ENCODE results near the gene JPT1.
"Not testable (repeated sequence)": the region's sequence is repeated elsewhere in the genome, so short reads cannot be mapped to it uniquely, and the experiment has no call there.

Gene JPT1

GRCh38 chr17:75155191-75155601, 884 bp upstream of the JPT1 start:
- no peak for DNase-seq

GRCh38 chr17:75153780-75154194, 525 bp downstream of the JPT1 start:
- no peak for DNase-seq

GRCh38 chr17:75152922-75153779, 1.2 kb downstream of the JPT1 start:
- peak; percentile 17 for DNase-seq

- no peak for DNase-seq
These were observed 1.8 kb downstream of the JPT1 start for GRCh38 chr17:75152523-75152921.

- no peak for DNase-seq
These were observed 2.4 kb downstream of the JPT1 start for GRCh38 chr17:75151930-75152329.

- DNase-seq, result no peak
These were observed 6.3 kb downstream of the JPT1 start for GRCh38 chr17:75147878-75148546.

GRCh38 chr17:75146592-75146991, 7.7 kb downstream of the JPT1 start:
- DNase-seq, result no peak

GRCh38 chr17:75144816-75145512, 9.3 kb downstream of the JPT1 start:
- DNase-seq, result no peak

GRCh38 chr17:75142236-75142971, 11.9 kb downstream of the JPT1 start:
- no peak for DNase-seq

GRCh38 chr17:75138519-75138918, 15.8 kb downstream of the JPT1 start:
- DNase-seq, result no peak

- not testable (repeated sequence) for DNase-seq
These were observed 16.6 kb downstream of the JPT1 start for GRCh38 chr17:75137762-75138161.

GRCh38 chr17:75135946-75136345, 18.4 kb downstream of the JPT1 start:
- no peak for DNase-seq

- no peak for DNase-seq
These were observed 18.9 kb downstream of the JPT1 start for GRCh38 chr17:75135452-75135851.

- DNase-seq, result not testable (repeated sequence)
These were observed 20.5 kb downstream of the JPT1 start for GRCh38 chr17:75133607-75134347.

GRCh38 chr17:75133001-75133400, 21.3 kb downstream of the JPT1 start:
- no peak for DNase-seq

GRCh38 chr17:75132018-75133000, 22.0 kb downstream of the JPT1 start:
- DNase-seq, result not testable (repeated sequence)

- peak; percentile 70 for DNase-seq
These were observed 22.9 kb downstream of the JPT1 start, which contains the start of gene NT5C for GRCh38 chr17:75131278-75132017. Gene NT5C, minus strand, starts transcription at chr17:75131742. Its CDS starts 35 bp downstream, at chr17:75131707.

GRCh38 chr17:75130632-75131277, 23.6 kb downstream of the JPT1 start:
- peak; percentile 66 for DNase-seq

GRCh38 chr17:75130059-75130631, 24.2 kb downstream of the JPT1 start:
- DNase-seq, result no peak

Data from activated naive CD4-positive, alpha-beta T cell treated with anti-CD3 and anti-CD28 coated beads, Interleukin-2, amount 50 U/mL, for 16 hours (primary cell).